C4-2B (cell line): ENCODE data around the gene EVX1.

Experiments used
- H3K27ac ChIP-seq: fragments of 450-650 bp; 2 replicates; pipeline ENCODE4 v1.5.1; 2017
- ZFX ChIP-seq: fragments of 450-650 bp; IDR thresholded peaks from 2 replicates; pipeline ENCODE4 v1.6.1; 2017
- TF ChIP-seq, protein P1 (sequence below): fragments of 450-650 bp; conservative IDR thresholded peaks from 2 replicates; pipeline ENCODE4 v1.5.1; 2017; ENCODE audit warnings: mild to moderate bottlenecking

Gene EVX1

DNA sequence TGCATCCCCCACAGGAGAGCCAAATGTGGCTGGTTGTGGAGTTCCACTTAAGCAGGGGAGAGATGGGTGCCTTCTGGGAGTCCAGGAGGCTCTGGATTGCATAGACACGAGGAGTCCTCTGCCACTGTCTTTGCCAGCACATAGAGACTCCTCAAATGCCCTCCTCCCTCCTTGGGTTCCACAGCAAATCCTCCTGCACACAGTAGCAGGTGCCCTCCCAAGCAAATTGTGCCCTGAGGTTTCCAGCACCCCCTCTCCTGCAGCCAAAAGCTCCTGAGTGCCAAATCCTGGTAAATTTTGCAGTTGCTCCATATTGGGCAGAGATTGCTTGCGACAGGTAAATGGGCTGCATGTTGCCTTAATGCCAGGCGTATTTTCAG, 5.8 kb downstream of the EVX1 start:
- H3K27ac ChIP-seq = no peak overlapping the region
- TF ChIP-seq, protein P1, sequence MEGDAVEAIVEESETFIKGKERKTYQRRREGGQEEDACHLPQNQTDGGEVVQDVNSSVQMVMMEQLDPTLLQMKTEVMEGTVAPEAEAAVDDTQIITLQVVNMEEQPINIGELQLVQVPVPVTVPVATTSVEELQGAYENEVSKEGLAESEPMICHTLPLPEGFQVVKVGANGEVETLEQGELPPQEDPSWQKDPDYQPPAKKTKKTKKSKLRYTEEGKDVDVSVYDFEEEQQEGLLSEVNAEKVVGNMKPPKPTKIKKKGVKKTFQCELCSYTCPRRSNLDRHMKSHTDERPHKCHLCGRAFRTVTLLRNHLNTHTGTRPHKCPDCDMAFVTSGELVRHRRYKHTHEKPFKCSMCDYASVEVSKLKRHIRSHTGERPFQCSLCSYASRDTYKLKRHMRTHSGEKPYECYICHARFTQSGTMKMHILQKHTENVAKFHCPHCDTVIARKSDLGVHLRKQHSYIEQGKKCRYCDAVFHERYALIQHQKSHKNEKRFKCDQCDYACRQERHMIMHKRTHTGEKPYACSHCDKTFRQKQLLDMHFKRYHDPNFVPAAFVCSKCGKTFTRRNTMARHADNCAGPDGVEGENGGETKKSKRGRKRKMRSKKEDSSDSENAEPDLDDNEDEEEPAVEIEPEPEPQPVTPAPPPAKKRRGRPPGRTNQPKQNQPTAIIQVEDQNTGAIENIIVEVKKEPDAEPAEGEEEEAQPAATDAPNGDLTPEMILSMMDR = no peak
- TF ChIP-seq ZFX = no peak

DNA sequence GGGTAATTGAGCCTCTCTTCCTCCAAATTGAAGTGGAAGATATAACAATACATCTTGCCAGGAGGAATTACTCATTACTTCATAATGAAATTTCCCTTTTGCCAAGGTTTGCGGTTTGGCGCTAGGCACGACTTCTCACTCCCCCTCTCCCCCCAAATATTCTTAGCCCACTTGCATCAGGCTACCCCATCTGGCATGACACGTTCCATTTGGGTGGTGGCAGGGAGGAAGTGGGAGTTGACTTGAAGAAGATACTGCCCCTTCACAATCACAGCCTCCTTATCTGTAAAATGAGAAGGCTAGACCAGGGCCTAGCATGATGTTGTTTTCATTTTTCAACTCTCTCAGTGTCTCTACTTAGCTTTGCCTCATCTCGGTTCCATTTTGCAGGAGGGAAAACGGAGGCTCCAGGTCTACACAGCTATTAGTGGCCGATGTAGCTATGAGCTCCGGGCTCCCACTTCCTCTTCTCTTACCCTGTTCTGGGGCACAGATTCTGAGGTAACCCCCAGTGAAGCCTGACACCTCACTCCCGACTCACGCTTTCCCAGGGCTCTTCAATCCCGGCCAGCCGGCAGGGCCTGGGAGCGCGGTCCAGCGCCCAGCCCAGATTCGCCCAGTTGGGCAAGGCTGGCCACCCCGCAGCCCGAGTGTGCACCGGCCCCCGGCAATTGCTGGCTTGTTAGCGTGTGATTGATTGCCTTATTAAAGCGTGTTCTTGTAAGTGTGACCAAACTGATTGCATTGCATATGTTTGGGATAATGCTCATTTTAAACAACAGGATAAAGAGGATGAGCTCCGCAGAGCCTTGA, 6.5 kb downstream of the EVX1 start:
- TF ChIP-seq, protein P1 = no peak
- TF ChIP-seq ZFX = no peak
- no peak overlapping the region for H3K27ac ChIP-seq

DNA sequence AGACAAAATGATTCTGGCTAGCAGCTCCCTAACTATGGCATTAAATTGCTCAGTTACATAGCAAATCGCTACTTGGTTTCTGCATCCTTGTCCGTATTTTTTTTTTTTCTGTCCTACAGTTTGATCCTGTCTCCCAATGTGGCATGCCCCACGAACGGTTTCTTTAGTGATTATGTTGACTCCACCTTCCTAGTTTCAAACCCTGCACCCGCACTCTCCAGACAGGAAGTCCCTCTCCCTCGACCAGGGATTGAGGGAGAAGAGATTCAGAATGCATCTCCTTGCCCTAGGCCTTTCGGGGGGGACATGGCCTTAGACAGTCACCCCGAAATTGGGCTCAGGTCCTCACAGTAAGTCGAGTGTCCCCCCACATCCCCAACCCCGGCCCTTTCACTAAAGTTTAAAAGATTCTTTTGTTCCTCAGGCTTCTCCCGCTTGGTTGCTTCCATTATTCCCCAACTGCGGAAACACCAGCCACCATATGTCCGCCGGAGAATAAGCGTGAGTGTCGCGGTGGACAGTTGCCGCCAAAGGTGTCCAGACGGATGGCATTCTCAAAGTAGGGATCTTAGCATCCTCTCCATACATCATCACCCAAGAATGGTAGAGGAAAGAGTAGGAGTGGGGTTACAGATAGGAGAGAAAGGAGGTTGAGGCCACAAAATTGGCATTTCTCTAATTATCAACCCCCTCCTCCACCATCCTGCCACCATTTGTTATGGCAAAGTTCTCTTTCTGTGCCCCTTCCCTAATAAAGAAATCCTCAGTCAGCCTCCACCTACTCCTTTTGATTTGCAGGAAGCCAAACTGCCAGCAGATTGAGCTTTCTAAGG, 7.3 kb downstream of the EVX1 start:
- H3K27ac ChIP-seq = no peak overlapping the region
- TF ChIP-seq, protein P1 = no peak
- TF ChIP-seq ZFX = no peak

DNA sequence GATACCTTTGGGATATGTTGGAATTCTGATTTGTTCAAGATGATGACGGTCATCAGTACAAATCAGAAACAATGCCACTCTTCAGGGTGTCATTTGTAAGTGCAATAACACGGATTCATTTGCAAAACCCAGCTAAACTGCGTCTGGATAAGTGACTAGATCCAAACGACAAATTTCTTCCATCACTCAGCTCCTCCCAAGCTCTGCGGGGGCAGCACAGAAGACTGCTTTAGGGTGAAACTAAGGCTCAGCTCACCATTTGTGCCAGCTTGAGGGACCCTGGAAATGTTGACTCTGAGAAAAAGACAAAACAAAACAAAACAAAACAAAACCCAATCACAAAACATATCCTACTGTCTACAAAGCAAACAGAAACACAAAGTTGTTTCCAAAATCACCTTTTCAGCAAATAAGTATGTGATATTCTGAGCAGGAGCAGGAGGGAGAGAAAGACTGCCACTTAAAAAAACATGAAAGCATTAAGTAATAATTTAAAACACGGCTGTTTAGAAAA, 8.0 kb downstream of the EVX1 start:
- H3K27ac ChIP-seq = no peak overlapping the region
- TF ChIP-seq, protein P1 = no peak

DNA sequence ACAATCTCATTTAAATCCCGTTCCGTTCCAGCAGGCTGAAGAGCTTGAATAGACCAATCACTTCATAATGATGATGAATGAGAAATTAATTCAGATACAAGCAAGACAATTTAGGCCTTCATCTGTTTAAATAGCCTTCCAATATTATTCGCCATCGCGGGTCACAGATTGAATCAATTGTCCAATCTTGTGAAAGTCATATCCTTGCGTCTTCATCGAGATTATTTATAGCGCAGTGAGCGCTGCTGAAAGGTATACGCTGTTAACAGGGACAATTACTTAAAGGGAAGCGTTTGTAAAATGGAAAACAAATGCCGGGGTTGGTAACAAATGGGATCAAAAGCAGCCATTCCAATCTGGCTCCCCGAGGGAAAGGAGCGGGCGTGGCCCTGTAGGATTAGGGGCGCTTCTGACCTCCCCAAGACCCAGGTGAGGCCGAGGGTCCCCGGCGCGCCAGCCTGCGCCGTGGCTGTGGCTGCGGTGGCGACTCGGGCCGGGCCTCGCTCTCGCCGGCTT, 8.6 kb downstream of the EVX1 start:
- TF ChIP-seq, protein P1 = no peak
- no peak for TF ChIP-seq ZFX

DNA sequence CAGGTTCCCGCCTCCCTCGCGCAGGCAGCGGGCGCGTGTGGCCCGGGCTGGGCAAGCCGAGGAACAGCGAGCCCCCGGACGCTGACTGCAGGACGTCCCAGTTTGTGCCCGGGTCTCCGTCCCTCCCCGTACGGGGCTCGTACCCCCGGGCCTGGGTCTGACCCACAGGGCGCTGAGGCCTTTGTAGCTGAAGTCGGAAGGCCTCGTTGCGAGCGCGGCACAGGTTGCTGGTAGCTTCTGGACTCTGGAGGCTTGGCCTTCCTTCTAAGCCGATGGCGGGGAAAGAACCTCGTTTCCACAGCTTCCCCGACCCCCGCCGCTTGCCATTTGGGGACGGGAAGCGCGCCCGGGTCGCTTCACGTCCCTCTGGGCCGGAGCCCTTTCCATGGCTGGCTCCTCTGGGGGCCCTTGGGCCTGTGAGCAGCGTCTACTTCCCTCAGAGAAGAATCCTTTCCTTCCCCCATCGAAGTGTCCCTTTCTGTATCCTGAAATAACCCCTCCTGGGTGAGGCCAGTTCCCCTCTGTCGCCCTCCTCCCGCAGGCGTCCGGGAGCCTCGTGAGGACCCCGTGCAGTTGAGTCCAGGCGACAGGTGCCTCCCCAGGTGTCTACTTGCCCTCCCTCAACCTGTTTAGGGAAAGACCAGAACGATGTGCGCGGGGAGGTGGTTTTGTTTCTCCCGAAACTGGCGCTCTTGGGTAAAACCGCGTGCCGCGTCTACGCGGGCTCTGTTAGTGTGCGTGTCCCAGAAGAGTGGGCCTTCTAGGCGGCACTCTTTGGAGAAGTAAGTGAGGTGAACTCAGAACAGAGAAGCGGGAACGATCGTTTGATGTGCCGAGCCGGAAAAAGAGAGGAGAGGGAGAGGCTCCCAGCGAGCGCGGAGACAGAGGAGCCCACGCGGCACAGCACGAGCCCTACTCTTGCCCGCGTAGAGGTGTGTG, 9.3 kb downstream of the EVX1 start:
- no peak overlapping the region for H3K27ac ChIP-seq
- TF ChIP-seq ZFX = no peak
- TF ChIP-seq, protein P1 = no peak

More for the DNA sequence above, 8.6 kb downstream of the EVX1 start:
- H3K27ac ChIP-seq = no peak overlapping the region
